Measurements from ENCODE around the gene HSPB7.

DNA sequence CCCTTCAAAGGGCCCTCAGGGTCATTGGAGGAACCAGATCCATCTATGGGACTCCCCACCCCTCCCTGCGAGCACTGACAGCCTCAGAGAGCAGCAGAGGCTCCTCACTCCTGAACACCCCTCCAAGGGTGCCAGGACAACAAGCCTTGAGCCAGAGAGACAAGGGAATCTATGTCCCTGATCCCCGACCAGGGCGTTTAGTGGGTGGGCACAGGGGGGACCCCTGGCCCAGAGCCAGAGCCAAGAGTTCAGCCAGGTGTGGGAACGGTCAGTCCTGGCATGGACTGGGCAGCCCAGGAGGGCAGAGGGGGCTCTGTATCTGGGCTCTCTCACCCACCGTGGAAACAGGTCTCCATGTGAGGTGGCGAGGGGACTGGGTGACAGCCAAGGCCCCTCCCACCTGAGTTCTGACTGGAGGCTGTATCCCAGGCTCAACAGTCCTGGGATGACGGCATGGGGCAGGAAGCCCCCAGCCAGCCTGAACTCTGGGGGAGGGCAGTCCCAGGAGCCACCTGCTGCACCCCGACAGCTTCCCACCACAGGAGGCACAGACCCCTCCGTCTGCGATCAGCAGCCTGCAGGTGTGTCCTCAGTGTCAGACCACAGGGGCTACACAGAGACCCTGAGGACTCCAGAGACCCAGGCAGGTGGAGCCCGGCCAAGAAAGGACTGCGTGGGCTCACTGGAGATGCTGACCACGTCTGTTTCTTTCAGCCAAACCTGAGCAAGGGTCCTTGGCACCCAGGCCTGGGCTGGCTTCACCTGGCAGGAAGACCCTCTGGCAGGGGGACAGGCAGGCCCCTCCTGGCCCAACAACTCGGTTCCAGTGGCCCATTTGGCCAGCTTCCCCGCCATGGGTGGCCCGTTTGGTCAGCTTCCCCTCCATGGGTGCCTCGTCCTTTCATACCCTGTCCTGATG, 25.0 kb downstream of the HSPB7 start:
- TF ChIP-seq, protein P1, sequence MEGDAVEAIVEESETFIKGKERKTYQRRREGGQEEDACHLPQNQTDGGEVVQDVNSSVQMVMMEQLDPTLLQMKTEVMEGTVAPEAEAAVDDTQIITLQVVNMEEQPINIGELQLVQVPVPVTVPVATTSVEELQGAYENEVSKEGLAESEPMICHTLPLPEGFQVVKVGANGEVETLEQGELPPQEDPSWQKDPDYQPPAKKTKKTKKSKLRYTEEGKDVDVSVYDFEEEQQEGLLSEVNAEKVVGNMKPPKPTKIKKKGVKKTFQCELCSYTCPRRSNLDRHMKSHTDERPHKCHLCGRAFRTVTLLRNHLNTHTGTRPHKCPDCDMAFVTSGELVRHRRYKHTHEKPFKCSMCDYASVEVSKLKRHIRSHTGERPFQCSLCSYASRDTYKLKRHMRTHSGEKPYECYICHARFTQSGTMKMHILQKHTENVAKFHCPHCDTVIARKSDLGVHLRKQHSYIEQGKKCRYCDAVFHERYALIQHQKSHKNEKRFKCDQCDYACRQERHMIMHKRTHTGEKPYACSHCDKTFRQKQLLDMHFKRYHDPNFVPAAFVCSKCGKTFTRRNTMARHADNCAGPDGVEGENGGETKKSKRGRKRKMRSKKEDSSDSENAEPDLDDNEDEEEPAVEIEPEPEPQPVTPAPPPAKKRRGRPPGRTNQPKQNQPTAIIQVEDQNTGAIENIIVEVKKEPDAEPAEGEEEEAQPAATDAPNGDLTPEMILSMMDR (conservative IDR thresholded peaks at IDR 0.05 in 1 of 2, IDR thresholded peaks at IDR 0.05 in 1 of 2; ENCODE audit: low read depth in 1 of 2, low read length in 2 of 2), result no peak
- no peak for TF ChIP-seq EZH2 (IDR thresholded peaks at IDR 0.05; ENCODE audit: low read length, missing control alignments)

Measured in fibroblast of lung (primary cell).